Measurements from ENCODE around the gene PXMP2.

Gene PXMP2

GRCh38 chr12:132672116-132672515 is 15.3 kb upstream of the PXMP2 start:
- H3K27ac ChIP-seq, result no peak overlapping the region
- no peak for TF ChIP-seq ZFX (IDR thresholded peaks at IDR 0.05)
- no peak for TF ChIP-seq CTCF (conservative IDR thresholded peaks at IDR 0.05)

DNA sequence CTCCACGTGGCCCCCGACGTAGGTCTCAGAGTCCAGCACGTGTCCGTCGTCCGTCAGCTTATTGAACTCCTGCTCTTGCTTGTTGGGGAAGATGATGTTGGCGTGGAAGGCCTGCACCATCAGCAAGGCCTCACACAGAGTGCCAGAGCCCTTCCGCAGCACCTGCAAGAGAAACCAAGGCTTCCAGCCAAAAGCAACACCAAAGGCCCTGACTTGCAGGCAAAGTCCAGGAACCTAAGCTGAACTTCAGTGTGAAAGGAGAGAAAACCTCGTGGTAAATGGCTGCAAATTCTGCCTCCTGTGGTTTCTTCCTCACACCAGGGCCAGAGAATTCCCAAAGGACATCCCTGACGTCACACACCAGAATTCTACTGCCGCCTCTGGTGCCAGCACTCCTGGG is 14.7 kb upstream of the PXMP2 start:
- H3K27ac ChIP-seq, result no peak overlapping the region
- TF ChIP-seq ZFX (IDR thresholded peaks at IDR 0.05), result no peak
- no peak for TF ChIP-seq CTCF (conservative IDR thresholded peaks at IDR 0.05)

DNA sequence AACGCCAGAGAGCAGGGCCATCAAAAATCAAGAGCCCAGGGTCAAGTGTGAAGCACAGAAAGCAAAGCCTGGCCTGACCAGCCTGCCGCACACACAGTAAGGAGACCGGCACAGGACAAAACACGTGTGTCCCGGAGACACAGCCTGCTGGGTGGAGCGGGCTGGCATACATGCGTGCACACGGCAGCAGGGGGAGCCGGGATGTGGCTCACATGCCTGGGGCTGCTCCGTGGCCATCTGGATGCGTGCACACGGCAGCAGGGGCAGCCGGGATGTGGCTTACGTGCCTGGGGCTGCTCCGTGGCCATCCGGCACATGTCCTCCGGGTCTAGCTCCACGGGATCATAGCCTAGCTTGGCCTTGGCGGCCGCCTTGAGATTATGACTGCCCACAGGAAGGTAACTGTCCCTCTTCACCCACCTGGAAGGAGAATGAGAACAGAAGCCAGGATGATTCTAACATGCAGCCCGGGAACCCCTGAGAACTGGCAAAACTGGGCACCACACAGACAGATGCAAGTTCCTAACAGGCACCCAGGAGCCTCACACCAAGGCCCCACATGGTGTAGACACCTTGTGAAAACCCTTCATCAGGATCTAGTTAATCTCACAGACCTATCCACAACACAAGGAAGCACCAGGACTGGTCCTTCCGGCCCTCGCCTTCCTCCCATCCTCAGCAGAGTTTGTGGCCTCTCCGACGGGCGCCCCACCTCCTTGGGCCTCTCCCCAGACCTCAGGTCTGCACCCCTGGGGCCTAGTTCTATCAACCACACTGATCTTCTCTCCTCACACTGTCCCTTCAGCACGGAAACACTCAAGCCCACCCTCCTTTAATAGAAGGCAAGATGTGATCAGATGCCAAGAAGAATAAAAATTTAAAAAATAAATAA is 13.9 kb upstream of the PXMP2 start:
- no peak for TF ChIP-seq CTCF (conservative IDR thresholded peaks at IDR 0.05)
- TF ChIP-seq ZFX (IDR thresholded peaks at IDR 0.05), result no peak
- no peak overlapping the region for H3K27ac ChIP-seq

GRCh38 chr12:132674561-132674960 is 12.8 kb upstream of the PXMP2 start:
- no peak overlapping the region for H3K27ac ChIP-seq
- no peak for TF ChIP-seq CTCF (conservative IDR thresholded peaks at IDR 0.05)
- no peak for TF ChIP-seq ZFX (IDR thresholded peaks at IDR 0.05)

GRCh38 chr12:132675757-132676432 is 11.5 kb upstream of the PXMP2 start:
- TF ChIP-seq ZFX (IDR thresholded peaks at IDR 0.05) (no peak), CTCF (conservative IDR thresholded peaks at IDR 0.05) (no peak)
- H3K27ac ChIP-seq, result no peak overlapping the region

DNA sequence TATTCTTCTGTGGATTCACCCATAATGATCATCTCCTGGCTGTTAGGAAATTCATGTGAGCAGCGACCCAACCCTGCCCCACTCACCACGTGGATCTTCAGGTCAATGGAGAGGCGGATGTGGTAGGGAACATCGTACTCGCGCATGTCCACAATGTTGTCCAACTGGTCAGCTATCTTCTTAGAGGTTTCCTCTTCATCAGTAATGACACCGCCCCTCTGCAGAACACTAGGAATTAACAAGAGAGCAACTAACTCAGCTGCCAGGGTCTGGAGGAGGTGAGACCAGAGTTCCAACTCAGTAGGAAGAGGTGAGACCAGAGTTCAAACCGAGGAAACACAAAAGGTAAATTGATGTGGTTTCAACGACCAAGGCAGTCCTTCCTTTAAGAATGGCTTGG is 9.9 kb upstream of the PXMP2 start:
- H3K27ac ChIP-seq, result no peak overlapping the region
- no peak for TF ChIP-seq ZFX (IDR thresholded peaks at IDR 0.05)
- TF ChIP-seq CTCF (conservative IDR thresholded peaks at IDR 0.05), result no peak

GRCh38 chr12:132685400-132685799 is 2.0 kb upstream of the PXMP2 start:
- TF ChIP-seq ZFX (IDR thresholded peaks at IDR 0.05) (no peak), CTCF (conservative IDR thresholded peaks at IDR 0.05) (no peak)
- no peak overlapping the region for H3K27ac ChIP-seq
